Activated CD4-positive, alpha-beta T cell treated with anti-CD3 and anti-CD28 coated beads, Interleukin-2, Interleukin-6, amounts not matched to agents 100 ng/mL and 50 ng/mL, durations not matched to agents 16 hours and 8 hours (primary cell): Measurements from ENCODE around the gene KCNIP4.

Source experiments
- DNase-seq: peaks from one replicate; pipeline ENCODE4 v3.0.0-alpha.2; 2020

The KCNIP4 gene

DNA sequence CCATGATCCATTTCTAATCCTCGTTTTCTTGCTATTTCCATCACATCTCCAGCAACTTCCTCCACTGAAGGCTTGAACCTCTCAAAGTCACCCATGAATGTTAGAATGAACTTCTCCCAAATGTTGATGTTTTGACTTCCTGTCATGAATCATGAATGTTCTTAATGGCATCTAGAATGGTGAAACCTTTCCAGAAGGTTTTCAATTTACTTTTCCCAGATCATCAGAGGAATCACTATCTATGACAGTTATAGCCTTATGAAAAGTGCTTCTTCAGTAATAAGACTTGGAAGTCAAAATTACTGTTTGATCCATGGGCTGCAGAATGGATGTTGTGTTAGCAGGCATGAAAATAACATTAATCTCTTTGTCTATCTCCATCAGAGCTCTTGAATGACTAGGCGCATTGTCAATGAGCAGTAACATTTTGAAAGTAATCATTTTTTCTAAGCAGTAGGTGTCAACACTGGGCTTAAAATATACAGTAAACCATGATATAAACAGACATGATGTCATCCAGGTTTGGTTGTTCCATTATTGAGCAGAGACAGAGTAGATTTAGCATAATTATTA, 268.2 kb downstream of the KCNIP4 start:
- DNase-seq, result no peak

DNA sequence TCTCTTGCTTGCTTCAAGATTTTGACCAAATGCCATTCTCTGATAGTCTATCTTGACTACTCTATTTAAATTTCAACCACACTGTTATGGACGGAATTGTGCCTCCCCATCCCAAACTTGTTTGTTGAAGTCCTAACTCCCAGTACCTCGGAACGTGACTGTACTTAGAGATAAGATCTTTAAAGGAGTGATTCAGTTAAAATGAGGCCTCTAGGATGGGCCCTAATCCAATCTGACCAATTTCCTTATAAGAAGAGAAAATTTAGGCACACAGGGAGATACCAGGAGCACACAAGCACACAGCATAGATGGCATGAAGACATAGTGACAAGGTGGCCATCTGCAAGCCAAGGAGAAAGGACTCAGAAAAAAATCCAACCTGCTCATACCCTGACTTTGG, 269.9 kb downstream of the KCNIP4 start:
- DNase-seq, result no peak

DNA sequence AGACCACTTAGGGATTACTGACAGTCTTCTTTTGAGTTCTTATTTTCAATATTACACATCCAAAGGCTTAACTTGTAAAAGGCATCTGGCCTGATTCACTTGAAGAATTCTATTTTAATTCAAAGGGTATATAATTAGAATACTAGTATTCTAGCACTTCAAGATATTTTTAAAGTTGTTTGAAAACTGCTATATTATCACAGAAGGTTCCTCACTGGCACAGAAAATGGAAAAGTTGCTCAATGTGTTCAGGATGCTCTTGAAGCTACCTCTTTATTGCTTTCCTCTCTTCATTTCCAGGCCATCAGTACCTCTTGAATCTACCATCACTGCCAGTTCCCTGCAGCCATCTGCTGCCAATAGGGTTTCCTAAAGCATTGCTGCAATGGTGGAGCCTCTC, 271.4 kb downstream of the KCNIP4 start:
- DNase-seq, result no peak

DNA sequence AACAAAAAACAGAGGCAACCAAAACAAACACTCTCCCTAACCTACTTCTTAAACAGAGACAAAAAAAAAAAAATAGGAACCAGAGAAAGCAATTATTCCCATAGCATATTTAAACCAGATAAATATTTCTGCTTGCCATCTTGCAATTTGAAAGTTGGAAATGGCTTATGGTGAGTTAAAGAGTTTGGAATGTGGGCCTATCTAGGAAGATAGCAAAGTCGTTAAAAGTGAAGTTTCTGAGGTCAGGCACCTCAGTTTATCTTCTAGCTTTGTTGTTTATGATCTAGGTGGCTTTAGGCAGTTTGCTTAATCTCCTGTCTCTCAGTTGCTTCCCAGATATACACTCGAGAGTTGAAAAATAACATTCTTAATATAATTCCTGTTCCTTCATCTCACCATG, 284.2 kb downstream of the KCNIP4 start:
- DNase-seq, result no peak

GRCh38 chr4:21656832-21657231, 291.7 kb downstream of the KCNIP4 start:
- DNase-seq, result no peak

GRCh38 chr4:21655031-21655430, 293.5 kb downstream of the KCNIP4 start:
- no peak for DNase-seq

- DNase-seq, result no peak
Measured at GRCh38 chr4:21652508-21653231, 295.9 kb downstream of the KCNIP4 start.

DNA sequence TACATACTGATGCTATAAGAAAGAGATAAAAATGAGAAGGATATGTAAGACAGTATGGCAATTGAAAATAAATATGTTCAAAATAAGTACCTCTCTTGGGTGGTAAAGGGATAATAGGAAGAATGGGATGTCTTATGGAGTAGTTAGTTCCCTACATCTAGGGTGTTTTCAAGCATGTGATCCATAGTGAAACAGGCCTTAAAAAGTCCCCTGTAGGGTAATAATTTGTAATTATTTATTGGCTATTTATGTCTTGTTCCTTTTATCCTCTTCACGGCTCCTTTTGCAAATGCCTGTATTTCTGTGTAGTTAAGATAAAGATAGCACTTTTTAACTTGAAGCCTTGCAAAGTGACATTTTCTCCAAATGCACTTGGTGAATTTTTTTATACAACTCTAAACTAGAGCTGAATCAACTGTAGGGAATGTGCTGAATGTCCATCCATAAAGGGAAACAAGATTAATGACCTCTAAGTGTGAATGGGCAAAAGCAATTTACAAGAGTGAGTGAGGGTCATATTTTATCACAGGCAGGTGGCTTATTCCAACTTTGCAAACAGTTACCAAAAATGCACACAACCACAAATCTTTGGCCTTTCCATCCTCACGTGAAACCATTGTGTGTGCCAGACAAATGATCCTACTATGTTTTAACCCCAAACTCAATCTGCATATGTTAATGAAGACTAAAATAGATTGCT, 299.0 kb downstream of the KCNIP4 start:
- no peak for DNase-seq

GRCh38 chr4:21645776-21646175, 302.8 kb downstream of the KCNIP4 start:
- no peak for DNase-seq

DNA sequence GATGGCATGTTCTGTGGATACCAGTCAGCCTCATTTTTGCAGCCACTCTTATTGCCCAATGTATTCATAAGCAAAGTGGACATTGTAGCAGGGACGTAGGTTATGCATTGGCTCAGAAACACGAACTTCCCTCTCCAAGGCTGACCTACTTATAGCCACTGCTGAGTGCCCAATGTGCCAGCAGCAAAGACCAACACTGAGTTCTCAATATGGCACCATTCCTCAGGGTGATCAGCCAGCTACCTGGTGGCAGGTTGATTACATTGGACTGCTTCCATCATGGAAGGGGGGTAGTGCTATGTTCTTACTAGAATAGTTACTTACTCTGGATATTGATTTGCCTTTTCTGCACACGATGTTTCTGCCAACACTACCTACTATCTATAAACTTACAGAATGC, 306.9 kb downstream of the KCNIP4 start:
- DNase-seq, result no peak

DNA sequence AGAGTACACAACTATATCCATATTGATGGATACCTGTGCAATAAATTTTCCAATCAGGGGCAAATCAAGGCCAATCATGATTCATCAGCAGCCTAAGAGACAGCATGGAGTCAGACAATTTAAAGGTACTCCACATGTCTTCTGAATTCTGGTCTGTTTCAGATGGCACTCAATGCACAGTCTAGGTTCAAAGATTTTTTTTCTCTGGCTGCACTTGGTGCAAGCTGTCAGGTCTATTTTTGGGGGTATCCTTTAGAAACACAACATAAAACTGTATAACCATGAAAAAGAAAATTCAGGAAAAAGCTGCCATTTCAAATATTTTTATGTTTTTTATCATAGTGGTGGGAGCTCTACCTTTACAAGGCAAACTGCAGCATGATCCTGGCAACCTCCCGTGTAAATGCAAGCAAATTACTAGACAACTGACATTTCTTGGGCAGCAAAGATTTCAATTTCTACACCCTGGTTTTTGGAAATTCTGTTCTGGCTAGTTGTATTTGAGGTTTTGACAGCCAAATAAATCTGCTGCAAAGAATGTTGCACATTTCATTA, 310.3 kb downstream of the KCNIP4 start:
- no peak for DNase-seq

- no peak for DNase-seq
Measured at GRCh38 chr4:21628916-21629610, 319.5 kb downstream of the KCNIP4 start.

DNA sequence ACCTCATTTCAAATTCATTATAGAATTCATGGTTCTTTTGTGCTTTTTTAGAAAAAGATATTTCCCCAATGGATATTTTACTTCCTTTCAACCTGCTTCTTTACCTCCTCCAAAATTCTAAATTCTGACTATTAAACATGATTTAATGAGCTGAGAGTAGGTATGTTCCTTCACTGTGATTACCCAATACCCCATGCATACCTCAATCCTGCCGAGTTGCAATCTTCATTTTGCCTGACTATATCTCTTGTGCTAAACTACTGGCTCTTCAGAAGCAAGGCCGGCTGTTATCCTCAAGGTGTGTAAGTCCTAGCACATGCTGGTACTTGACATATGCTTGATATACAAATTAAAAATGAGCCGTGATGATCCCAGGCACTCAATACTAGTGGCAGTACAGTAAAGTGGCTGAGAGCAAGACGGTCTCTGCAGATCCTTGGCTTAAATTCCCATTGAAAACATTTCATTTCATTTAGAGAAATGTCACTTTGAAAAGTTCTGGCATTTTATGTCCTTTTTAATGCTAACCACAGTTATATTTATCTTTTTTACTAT, 320.4 kb downstream of the KCNIP4 start:
- DNase-seq, result no peak

DNA sequence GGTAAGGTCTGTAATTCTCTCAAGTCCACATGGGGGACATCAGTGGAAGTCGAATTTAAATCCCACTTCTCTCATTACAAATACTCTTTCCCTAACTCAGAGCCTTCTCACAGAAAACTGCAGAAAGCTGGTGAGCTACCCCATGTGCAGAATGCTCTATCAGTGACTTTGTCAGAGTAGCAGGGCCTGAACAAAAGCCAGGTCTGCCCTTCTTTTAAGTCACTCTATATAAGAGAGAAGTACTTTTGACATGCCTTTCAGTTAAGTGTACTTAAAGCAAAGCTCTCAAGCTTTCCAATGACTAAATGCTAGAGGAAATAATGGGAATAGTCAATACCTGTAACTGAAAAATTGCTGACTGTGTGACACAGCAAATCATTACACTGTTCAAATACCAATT, 323.1 kb downstream of the KCNIP4 start:
- no peak for DNase-seq

DNA sequence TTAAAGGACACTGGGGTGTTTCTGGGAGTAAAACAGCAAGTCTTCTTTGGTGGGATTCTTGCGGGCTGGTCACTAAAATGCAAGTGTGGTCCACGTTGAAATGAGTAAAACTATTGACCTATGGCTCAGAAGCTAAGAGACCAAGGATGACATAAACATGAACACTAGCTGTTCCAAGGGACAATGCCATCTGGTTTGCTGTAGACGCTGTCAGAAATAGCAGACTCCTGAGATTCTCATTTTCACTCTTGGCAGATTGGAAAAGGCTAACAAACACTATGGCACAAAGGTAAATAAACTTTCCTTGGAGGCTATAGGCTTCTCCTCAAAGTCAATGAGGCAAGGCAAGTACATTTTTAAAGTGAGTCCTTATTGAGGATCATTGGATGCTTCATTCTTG, 343.6 kb downstream of the KCNIP4 start:
- DNase-seq, result no peak

GRCh38 chr4:21596521-21596920, 352.1 kb downstream of the KCNIP4 start:
- no peak for DNase-seq

GRCh38 chr4:21593671-21594001, 354.9 kb downstream of the KCNIP4 start:
- no peak for DNase-seq

DNA sequence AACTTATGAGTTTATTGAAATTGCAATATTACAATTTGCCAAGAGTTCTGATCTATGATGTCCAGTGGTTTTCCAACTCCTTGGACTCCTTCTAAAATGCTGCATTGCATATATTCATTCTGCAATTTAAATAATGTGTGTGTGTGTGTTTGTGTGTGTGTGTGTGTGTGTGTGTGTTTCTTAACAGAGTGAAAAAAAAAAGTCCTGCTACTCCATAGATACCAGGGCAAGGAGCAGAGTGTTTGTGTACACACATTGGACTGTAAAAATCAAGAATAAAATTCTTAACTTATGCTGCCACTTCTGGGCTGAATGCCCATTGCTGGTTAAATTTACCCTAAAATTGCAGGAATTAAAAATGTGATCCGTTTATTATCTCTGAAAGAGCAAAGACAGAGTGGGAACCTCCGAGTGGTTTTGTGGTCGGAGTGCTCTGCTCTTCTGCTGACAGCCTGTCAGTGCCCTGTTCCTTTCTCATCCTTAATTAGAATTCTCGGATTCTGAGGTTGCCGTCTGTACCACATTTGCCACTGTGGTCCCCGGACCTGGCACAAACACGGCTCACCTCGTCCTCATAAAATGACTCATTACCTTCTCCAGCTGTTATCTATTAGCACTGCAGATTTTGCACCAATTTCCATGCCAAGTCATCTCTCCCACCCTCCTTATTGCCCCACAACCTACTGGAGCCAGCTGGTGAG, 355.5 kb downstream of the KCNIP4 start:
- DNase-seq, result no peak

DNA sequence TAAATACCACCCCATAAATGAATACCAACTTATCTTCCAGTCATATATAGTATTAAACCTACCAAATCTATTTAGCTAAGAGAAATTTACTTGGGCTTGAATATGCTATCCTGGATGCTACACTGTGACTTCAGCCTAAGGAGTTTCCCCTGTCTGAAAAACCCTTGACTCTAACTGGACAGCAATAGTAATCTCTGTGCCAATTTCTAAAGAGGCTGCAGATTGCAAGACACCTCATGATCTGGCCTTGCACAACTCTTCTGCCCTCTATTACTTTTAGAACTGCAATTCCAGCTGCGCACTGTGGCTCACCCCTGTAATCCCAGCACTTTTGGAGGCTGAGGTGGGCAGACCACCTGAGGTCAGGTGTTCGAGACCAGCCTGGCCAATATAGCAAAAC, 371.5 kb downstream of the KCNIP4 start:
- DNase-seq, result no peak

- DNase-seq, result no peak
Measured at GRCh38 chr4:21571100-21571499, 377.5 kb downstream of the KCNIP4 start.

DNA sequence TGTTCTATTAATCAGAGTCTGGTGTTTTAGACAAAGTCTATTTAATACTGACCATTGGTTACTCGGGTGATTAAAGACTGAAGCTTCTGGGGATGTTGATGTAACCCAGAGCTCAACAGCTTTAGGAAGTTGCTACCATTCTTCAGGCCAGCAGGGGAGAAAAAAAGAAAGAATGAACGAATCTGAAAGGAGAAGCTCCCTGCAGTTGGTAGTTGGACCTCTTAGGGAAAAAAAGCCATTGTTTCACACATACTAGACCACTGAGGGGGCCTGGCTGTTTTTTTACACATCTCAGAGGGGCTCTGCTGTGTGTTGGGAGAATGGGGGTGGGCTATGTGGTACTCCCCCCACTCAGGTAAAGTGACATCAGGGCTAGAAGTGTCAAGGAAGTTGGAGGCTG, 378.9 kb downstream of the KCNIP4 start:
- no peak for DNase-seq

- DNase-seq, result no peak
Measured at GRCh38 chr4:21555083-21555482, 393.5 kb downstream of the KCNIP4 start.

- DNase-seq, result no peak
Measured at GRCh38 chr4:21554500-21554899, 394.1 kb downstream of the KCNIP4 start.
